K562 (cell line): Measurements from ENCODE around the gene RAB12. TPM values are rescaled to one million over a fixed set of nuclear protein-coding genes. Genes with fewer than 3 reads are reported as not detected.
A peak's percentile ranks its signal among the peaks of the same experiment; 100 is the strongest.

Source experiments
- E2F1 ChIP-seq: sonication (generic); formaldehyde crosslinking; IDR thresholded peaks from 2 replicates; pipeline ENCODE4 v1.8.1; 2023; ENCODE audit warnings: mild to moderate bottlenecking, missing genetic modification reagents, moderate library complexity
- PREB ChIP-seq: sonication (generic); formaldehyde crosslinking; IDR thresholded peaks from 2 replicates; pipeline ENCODE4 v1.8.1; 2023; ENCODE audit warnings: mild to moderate bottlenecking, missing genetic modification reagents
- RBBP5 ChIP-seq: fragments of 200-600 bp; sonication (generic); IDR thresholded peaks from 2 replicates; pipeline ENCODE4 v1.6.1; 2012; ENCODE audit warnings: borderline replicate concordance, mild to moderate bottlenecking, low read length, control low read depth, inconsistent platforms; ENCODE audit not compliant: insufficient read depth, poor library complexity, severe bottlenecking
- SRSF1 ChIP-seq: fragments of 200-400 bp; formaldehyde crosslinking; IDR thresholded peaks from 2 replicates; pipeline ENCODE4 v1.6.1; 2017; ENCODE audit warnings: mild to moderate bottlenecking, low read depth, low read length, moderate library complexity
- XRCC5 ChIP-seq: fragments of 200-400 bp; formaldehyde crosslinking; IDR thresholded peaks from 2 replicates; pipeline ENCODE4 v1.6.1; 2017; ENCODE audit warnings: low read depth, mild to moderate bottlenecking, low read length
- polyA plus RNA-seq, 8 experiments: library from polyadenylated mRNA; depleted of rRNA in 4 of 8; stranded (reverse) in 5 of 8; unstranded in 3 of 8; fragments of >200 nt; fragmentation: Nextera tagmentation in 2 of 8; fragmentation: Illumina TruSeq in 1 of 8; extraction: Ambion mirVana in 2 of 8; extraction: Trizol in 1 of 8; gene quantifications; 2 replicates each; pipeline versions ENCODE4 v1.2.1 to v1.2.3, GENCODE V29; 2011 to 2014; ENCODE audit warnings: inconsistent platforms in 1 of 8, missing spikeins in 1 of 8
- total RNA-seq, 7 experiments: library from RNA; depleted of rRNA in 6 of 7; stranded (reverse); fragments of >200 nt in 6 of 7; fragmentation: Illumina TruSeq in 2 of 7; extraction: Trizol in 2 of 7; gene quantifications; 2 replicates each; pipeline versions ENCODE4 v1.2.1 to v1.2.3, GENCODE V29; 2011 to 2021; ENCODE audit warnings: low replicate concordance in 1 of 7
- TF ChIP-seq, protein P1 (sequence below), 2 experiments: fragments of 450-650 bp in 1 of 2; sonication (generic) in 1 of 2; formaldehyde crosslinking in 1 of 2; IDR thresholded peaks; 2 replicates each; pipeline versions ENCODE4 v1.7.1 to v1.9.0; 2016 to 2022; ENCODE audit warnings: inconsistent platforms in 1 of 2, mild to moderate bottlenecking in 1 of 2, missing genetic modification reagents in 1 of 2
- TF ChIP-seq, protein P2 (sequence below): sonication (generic); formaldehyde crosslinking; IDR thresholded peaks from 2 replicates; pipeline ENCODE4 v1.8.1; 2023; ENCODE audit warnings: mild to moderate bottlenecking, missing genetic modification reagents

RAB12 gene
- total and polyA plus RNA-seq, 9 of the 15 experiments (the other 6 are each of a cell fraction or from before 2014, with no cell fraction given): 0.48 to 21.6 (median 18.8) TPM

- TF ChIP-seq, protein P1, sequence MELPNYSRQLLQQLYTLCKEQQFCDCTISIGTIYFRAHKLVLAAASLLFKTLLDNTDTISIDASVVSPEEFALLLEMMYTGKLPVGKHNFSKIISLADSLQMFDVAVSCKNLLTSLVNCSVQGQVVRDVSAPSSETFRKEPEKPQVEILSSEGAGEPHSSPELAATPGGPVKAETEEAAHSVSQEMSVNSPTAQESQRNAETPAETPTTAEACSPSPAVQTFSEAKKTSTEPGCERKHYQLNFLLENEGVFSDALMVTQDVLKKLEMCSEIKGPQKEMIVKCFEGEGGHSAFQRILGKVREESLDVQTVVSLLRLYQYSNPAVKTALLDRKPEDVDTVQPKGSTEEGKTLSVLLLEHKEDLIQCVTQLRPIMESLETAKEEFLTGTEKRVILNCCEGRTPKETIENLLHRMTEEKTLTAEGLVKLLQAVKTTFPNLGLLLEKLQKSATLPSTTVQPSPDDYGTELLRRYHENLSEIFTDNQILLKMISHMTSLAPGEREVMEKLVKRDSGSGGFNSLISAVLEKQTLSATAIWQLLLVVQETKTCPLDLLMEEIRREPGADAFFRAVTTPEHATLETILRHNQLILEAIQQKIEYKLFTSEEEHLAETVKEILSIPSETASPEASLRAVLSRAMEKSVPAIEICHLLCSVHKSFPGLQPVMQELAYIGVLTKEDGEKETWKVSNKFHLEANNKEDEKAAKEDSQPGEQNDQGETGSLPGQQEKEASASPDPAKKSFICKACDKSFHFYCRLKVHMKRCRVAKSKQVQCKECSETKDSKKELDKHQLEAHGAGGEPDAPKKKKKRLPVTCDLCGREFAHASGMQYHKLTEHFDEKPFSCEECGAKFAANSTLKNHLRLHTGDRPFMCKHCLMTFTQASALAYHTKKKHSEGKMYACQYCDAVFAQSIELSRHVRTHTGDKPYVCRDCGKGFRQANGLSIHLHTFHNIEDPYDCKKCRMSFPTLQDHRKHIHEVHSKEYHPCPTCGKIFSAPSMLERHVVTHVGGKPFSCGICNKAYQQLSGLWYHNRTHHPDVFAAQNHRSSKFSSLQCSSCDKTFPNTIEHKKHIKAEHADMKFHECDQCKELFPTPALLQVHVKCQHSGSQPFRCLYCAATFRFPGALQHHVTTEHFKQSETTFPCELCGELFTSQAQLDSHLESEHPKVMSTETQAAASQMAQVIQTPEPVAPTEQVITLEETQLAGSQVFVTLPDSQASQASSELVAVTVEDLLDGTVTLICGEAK (IDR thresholded peaks at IDR 0.05): no peak
- TF ChIP-seq, protein P1 (CRISPR knock-in tag; IDR thresholded peaks at IDR 0.05): no peak
- TF ChIP-seq XRCC5: no peak
- TF ChIP-seq RBBP5: peak; percentile 69
- TF ChIP-seq, protein P2, sequence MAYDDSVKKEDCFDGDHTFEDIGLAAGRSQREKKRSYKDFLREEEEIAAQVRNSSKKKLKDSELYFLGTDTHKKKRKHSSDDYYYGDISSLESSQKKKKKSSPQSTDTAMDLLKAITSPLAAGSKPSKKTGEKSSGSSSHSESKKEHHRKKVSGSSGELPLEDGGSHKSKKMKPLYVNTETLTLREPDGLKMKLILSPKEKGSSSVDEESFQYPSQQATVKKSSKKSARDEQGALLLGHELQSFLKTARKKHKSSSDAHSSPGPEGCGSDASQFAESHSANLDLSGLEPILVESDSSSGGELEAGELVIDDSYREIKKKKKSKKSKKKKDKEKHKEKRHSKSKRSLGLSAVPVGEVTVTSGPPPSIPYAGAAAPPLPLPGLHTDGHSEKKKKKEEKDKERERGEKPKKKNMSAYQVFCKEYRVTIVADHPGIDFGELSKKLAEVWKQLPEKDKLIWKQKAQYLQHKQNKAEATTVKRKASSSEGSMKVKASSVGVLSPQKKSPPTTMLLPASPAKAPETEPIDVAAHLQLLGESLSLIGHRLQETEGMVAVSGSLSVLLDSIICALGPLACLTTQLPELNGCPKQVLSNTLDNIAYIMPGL (CRISPR knock-in tag): 0 out of 2 replicates have a peak, but pooled peaks have one; percentile 41
- TF ChIP-seq E2F1 (CRISPR knock-in tag): peak; percentile 51
- TF ChIP-seq PREB (CRISPR knock-in tag): no peak
- TF ChIP-seq SRSF1: no peak
Observed at GRCh38 chr18:8609659-8610458, 622 bp downstream of the RAB12 start (continued).
